Coronary artery (tissue), 2 donors: ENCODE data around the gene RNU7-1.
A peak's percentile ranks its signal among the peaks of the same experiment; 100 is the strongest.

Experiments
- DNase-seq: peaks from one replicate; pipeline ENCODE4 v3.0.0-alpha.2; 2017; ENCODE audit warnings: low spot score
- H3K27ac ChIP-seq, 2 donors: fragments of 200-600 bp; sonication (generic); one replicate each; pipeline ENCODE4 v1.5.1; 2016 to 2019
- H3K4me3 ChIP-seq: fragments of 200-600 bp; sonication (generic); 2 replicates; pipeline ENCODE4 v1.5.1; 2016; ENCODE audit warnings: mild to moderate bottlenecking, moderate library complexity
- TF ChIP-seq, protein P1 (sequence below): fragments of 200-600 bp; sonication (generic); IDR thresholded peaks from one replicate; pipeline ENCODE4 v1.5.1; 2019; ENCODE audit warnings: antibody characterized with exemption

Gene RNU7-1

GRCh38 chr12:6952121-6952862 is 8.7 kb downstream of the RNU7-1 start:
- no peak for DNase-seq
- H3K4me3 ChIP-seq, result peak overlapping the region; percentile 66
- TF ChIP-seq, protein P1, sequence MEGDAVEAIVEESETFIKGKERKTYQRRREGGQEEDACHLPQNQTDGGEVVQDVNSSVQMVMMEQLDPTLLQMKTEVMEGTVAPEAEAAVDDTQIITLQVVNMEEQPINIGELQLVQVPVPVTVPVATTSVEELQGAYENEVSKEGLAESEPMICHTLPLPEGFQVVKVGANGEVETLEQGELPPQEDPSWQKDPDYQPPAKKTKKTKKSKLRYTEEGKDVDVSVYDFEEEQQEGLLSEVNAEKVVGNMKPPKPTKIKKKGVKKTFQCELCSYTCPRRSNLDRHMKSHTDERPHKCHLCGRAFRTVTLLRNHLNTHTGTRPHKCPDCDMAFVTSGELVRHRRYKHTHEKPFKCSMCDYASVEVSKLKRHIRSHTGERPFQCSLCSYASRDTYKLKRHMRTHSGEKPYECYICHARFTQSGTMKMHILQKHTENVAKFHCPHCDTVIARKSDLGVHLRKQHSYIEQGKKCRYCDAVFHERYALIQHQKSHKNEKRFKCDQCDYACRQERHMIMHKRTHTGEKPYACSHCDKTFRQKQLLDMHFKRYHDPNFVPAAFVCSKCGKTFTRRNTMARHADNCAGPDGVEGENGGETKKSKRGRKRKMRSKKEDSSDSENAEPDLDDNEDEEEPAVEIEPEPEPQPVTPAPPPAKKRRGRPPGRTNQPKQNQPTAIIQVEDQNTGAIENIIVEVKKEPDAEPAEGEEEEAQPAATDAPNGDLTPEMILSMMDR, result no peak
- peak overlapping the region in 1 of 2 donors; percentile 83 for H3K27ac ChIP-seq

- DNase-seq, result no peak
- TF ChIP-seq, protein P1, result no peak
- Histone ChIP-seq H3K27ac (peak overlapping the region in 1 of 2 donors; percentile 83), H3K4me3 (peak overlapping the region; percentile 66)
Observed at GRCh38 chr12:6952863-6953441, 9.3 kb downstream of the RNU7-1 start.

- TF ChIP-seq, protein P1, result no peak
- Histone ChIP-seq H3K27ac (peak overlapping the region in 1 of 2 donors; percentile 83), H3K4me3 (peak overlapping the region; percentile 66)
- DNase-seq, result peak; percentile 76
Observed at GRCh38 chr12:6953442-6954315, 10.1 kb downstream of the RNU7-1 start.

GRCh38 chr12:6954316-6955107 is 10.9 kb downstream of the RNU7-1 start:
- H3K27ac ChIP-seq, result peak overlapping the region in 1 of 2 donors; percentile 83
- TF ChIP-seq, protein P1, result no peak
- no peak for DNase-seq
- H3K4me3 ChIP-seq, result no peak overlapping the region

DNA sequence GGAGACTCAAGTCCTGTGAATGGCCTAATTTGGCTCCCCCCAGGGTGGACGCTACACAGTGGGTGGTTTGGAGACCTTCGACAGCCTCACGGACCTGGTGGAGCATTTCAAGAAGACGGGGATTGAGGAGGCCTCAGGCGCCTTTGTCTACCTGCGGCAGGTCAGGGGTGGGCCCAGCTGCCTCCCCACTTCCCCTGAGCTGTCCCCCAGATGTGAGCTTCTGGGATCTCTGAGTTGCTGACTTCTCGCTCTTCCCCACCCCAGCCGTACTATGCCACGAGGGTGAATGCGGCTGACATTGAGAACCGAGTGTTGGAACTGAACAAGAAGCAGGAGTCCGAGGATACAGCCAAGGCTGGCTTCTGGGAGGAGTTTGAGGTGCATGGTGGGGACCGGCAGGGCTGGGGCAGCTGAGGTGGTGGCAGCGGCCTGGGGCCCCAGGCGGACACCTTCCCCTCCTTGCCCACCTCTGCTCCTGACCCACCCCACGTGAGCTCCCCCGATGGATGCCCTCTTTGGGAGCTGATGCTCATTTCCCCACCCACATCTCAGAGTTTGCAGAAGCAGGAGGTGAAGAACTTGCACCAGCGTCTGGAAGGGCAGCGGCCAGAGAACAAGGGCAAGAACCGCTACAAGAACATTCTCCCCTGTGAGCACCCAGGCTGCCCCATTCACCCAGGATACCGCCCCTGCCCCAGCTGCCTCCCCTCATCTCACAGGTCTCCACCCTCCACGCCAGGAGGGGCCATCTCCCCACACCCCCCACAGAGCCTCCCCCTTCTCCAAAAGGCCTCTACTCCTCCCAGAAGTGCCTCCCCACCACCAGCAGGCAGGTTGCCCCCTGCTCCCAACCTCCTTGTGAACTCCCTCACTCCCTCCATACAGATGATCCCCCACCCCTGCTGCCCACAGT is 11.7 kb downstream of the RNU7-1 start:
- DNase-seq, result no peak
- Histone ChIP-seq H3K4me3 (no peak overlapping the region), H3K27ac (no peak overlapping the region)
- TF ChIP-seq, protein P1, result no peak
